Measurements from ENCODE around the gene IGSF8.
"Not testable (repeated sequence)": the region's sequence is repeated elsewhere in the genome, so short reads cannot be mapped to it uniquely, and the experiment has no call there.

- TF ChIP-seq CTCF (conservative IDR thresholded peaks at IDR 0.05); ZFX (IDR thresholded peaks at IDR 0.05): not testable (repeated sequence)
Observed at GRCh38 chr1:160126342-160126741, 27.9 kb upstream of the IGSF8 start.

All from C4-2B (cell line).